Caco-2 (cell line): ENCODE measurements around the gene KLHDC10. TPM values are rescaled to one million over a fixed set of nuclear protein-coding genes. Genes with fewer than 3 reads are reported as not detected.

Source experiments
- BruUV-seq: library from RNA; stranded (reverse); fragments of 400-500 nt; replicated peaks from 2 replicates; lab custom pipeline; 2021; lab: Mats Ljungman, UMichigan
- CTCF ChIA-PET: fragments of 300-600 bp; sonication (Branson Sonifier 250); formaldehyde crosslinking; loops from one replicate; lab custom pipeline; 2022; ENCODE audit warnings: antibody characterized with exemption; lab: Charles Lee
- POLR2A ChIA-PET: fragments of 300-600 bp; sonication (Branson Sonifier 250); formaldehyde crosslinking; loops from one replicate; lab custom pipeline; 2022; ENCODE audit warnings: antibody characterized with exemption; lab: Charles Lee
- DNase-seq, 2 experiments: peaks; one replicate each; pipeline versions ENCODE4 v3.0.0 to v3.0.0-alpha.2; 2020 to 2022
- H3K27me3 ChIP-seq: replicated peaks from 2 replicates; pipeline ENCODE4 v1.6.0; 2011; ENCODE audit warnings: low read length; ENCODE audit not compliant: control insufficient read depth, insufficient read depth
- H3K36me3 ChIP-seq: 2 replicates; pipeline ENCODE4 v1.5.1; 2011; ENCODE audit warnings: low read length; ENCODE audit not compliant: control insufficient read depth, insufficient read depth
- H3K4me1 ChIP-seq: fragments of 250-450 bp; sonication (Bioruptor Pico); 2 replicates; pipeline ENCODE4 v1.5.1; 2020; ENCODE audit warnings: mild to moderate bottlenecking
- H3K4me3 ChIP-seq: 2 replicates; pipeline ENCODE4 v1.5.1; 2011; ENCODE audit warnings: low read depth, mild to moderate bottlenecking, control low read depth, low read length
- H3K9me3 ChIP-seq: fragments of 250-450 bp; sonication (Bioruptor Pico); 2 replicates; pipeline ENCODE4 v1.5.1; 2020; ENCODE audit warnings: mild to moderate bottlenecking, moderate library complexity
- H3K27ac Mint-ChIP-seq: one replicate; pipeline ENCODE4 v1.8.0; 2022; ENCODE audit warnings: mixed read lengths; ENCODE audit not compliant: unreplicated experiment
- H3K27me3 Mint-ChIP-seq: one replicate; pipeline ENCODE4 v1.8.0; 2022; ENCODE audit warnings: mixed read lengths; ENCODE audit not compliant: insufficient read depth, unreplicated experiment
- H3K36me3 Mint-ChIP-seq: one replicate; pipeline ENCODE4 v1.8.0; 2022; ENCODE audit warnings: mild to moderate bottlenecking, mixed read lengths; ENCODE audit not compliant: insufficient read depth, unreplicated experiment
- H3K4me1 Mint-ChIP-seq: one replicate; pipeline ENCODE4 v1.8.0; 2022; ENCODE audit warnings: low read depth, mixed read lengths; ENCODE audit not compliant: unreplicated experiment
- H3K4me3 Mint-ChIP-seq: one replicate; pipeline ENCODE4 v1.8.0; 2022; ENCODE audit warnings: mild to moderate bottlenecking, moderate library complexity, mixed read lengths; ENCODE audit not compliant: unreplicated experiment
- H3K9me3 Mint-ChIP-seq: one replicate; pipeline ENCODE4 v1.8.0; 2022; ENCODE audit warnings: mixed read lengths; ENCODE audit not compliant: unreplicated experiment
- CTCF ChIP-seq, 2 experiments: fragments of 200-600 bp in 1 of 2; IDR thresholded peaks; 1 replicate in 1 of 2; 2 replicates in 1 of 2; pipeline versions ENCODE4 v1.5.1 to v1.8.0; 2011 to 2022; ENCODE audit warnings: antibody characterized with exemption in 1 of 2, control low read depth in 1 of 2, inconsistent platforms in 1 of 2, low read depth in 1 of 2, low read length in 1 of 2, mild to moderate bottlenecking in 1 of 2, moderate library complexity in 1 of 2; ENCODE audit not compliant: insufficient read depth in 1 of 2, severe bottlenecking in 1 of 2, unreplicated experiment in 1 of 2
- intact Hi-C: fragments of 100-400 bp; cut with micrococcal nuclease; formaldehyde crosslinking; loops from one replicate; pipeline ENCODE4 v1.10.0; 2022; ENCODE audit not compliant: unreplicated experiment
- total RNA-seq: library from RNA; stranded (reverse); gene quantifications from 2 replicates; pipeline ENCODE4 v1.2.3, GENCODE V29; 2022

Gene KLHDC10
- total RNA-seq, 1 experiment from 2014 or later = 22.3 TPM

GRCh38 chr7:130134106-130134636, 63.8 kb downstream of the KLHDC10 start:
- BruUV-seq = no TSS peak
- no peak overlapping the region for H3K4me3 Mint-ChIP-seq
- TF ChIP-seq CTCF (IDR thresholded peaks at IDR 0.05; ENCODE audit: insufficient read depth in 1 of 2, low read depth in 1 of 2, low read length in 1 of 2, severe bottlenecking in 1 of 2, unreplicated experiment in 1 of 2) = no peak
- no peaks in the 10 kb centered on the region for H3K9me3 Mint-ChIP-seq
- no peaks in the 10 kb centered on the region for H3K27me3 Mint-ChIP-seq
- no peaks in the 10 kb centered on the region for H3K4me1 Mint-ChIP-seq
- intact Hi-C loops = no loop called here
- no peak for DNase-seq
- POLR2A ChIA-PET = interaction anchor here (0.9 kb wide), 1 partner anchor 71 kb away, joined by 3 read pairs; the partner anchor contains the start of gene TMEM209
- CTCF ChIA-PET = interaction anchor here (0.7 kb wide), 1 partner anchor 573 kb away, joined by 3 read pairs; no protein-coding TSS in a partner anchor
- H3K4me1 ChIP-seq = no peaks in the 10 kb centered on the region
- peaks cover 20% of the 10 kb centered on the region for H3K36me3 Mint-ChIP-seq
- H3K4me3 ChIP-seq = no peak overlapping the region
- H3K36me3 ChIP-seq = peaks cover under 1% of the 10 kb centered on the region
- no peaks in the 10 kb centered on the region for H3K27me3 ChIP-seq
- no peak overlapping the region for H3K27ac Mint-ChIP-seq
- H3K9me3 ChIP-seq = no peaks in the 10 kb centered on the region

- no peak overlapping the region for H3K4me3 ChIP-seq
- no peaks in the 10 kb centered on the region for H3K27me3 ChIP-seq
- POLR2A ChIA-PET = interaction anchor here (0.9 kb wide), 1 partner anchor 70 kb away, joined by 3 read pairs; the partner anchor contains the start of gene TMEM209
- H3K27me3 Mint-ChIP-seq = no peaks in the 10 kb centered on the region
- no peaks in the 10 kb centered on the region; the same call in 1 of the 2 replicates for H3K36me3 ChIP-seq
- no peaks in the 10 kb centered on the region for H3K9me3 Mint-ChIP-seq
- no peak for TF ChIP-seq CTCF (IDR thresholded peaks at IDR 0.05; ENCODE audit: insufficient read depth in 1 of 2, low read depth in 1 of 2, low read length in 1 of 2, severe bottlenecking in 1 of 2, unreplicated experiment in 1 of 2)
- no peaks in the 10 kb centered on the region for H3K4me1 ChIP-seq
- intact Hi-C loops = no loop called here
- BruUV-seq = no TSS peak
- CTCF ChIA-PET = no interaction called here
- no peak overlapping the region for H3K4me3 Mint-ChIP-seq
- DNase-seq = no peak
- H3K36me3 Mint-ChIP-seq = peaks cover 18% of the 10 kb centered on the region
- no peaks in the 10 kb centered on the region for H3K4me1 Mint-ChIP-seq
- no peak overlapping the region for H3K27ac Mint-ChIP-seq
- H3K9me3 ChIP-seq = no peaks in the 10 kb centered on the region
Measured at GRCh38 chr7:130134726-130135125, 64.4 kb downstream of the KLHDC10 start.

- no peak overlapping the region for H3K4me3 ChIP-seq
- peaks cover 13% of the 10 kb centered on the region for H3K36me3 Mint-ChIP-seq
- ChIA-PET POLR2A (interaction anchor here (0.9 kb wide), 1 partner anchor 69 kb away, joined by 3 read pairs; the partner anchor contains the start of gene TMEM209), CTCF (no interaction called here)
- intact Hi-C loops = no loop called here
- H3K9me3 Mint-ChIP-seq = no peaks in the 10 kb centered on the region
- DNase-seq = no peak
- no peak for TF ChIP-seq CTCF (IDR thresholded peaks at IDR 0.05; ENCODE audit: insufficient read depth in 1 of 2, low read depth in 1 of 2, low read length in 1 of 2, severe bottlenecking in 1 of 2, unreplicated experiment in 1 of 2)
- H3K4me1 ChIP-seq = no peaks in the 10 kb centered on the region
- no peak overlapping the region for H3K27ac Mint-ChIP-seq
- no peak overlapping the region for H3K4me3 Mint-ChIP-seq
- no TSS peak for BruUV-seq
- no peaks in the 10 kb centered on the region for H3K27me3 ChIP-seq
- H3K9me3 ChIP-seq = no peaks in the 10 kb centered on the region
- no peaks in the 10 kb centered on the region; the same call in 1 of the 2 replicates for H3K36me3 ChIP-seq
- H3K4me1 Mint-ChIP-seq = no peaks in the 10 kb centered on the region
- H3K27me3 Mint-ChIP-seq = no peaks in the 10 kb centered on the region
Measured at GRCh38 chr7:130135208-130136205, 65.2 kb downstream of the KLHDC10 start.
